ENCODE measurements around the gene RAB20. TPM values are rescaled to one million over a fixed set of nuclear protein-coding genes. Genes with fewer than 3 reads are reported as not detected.
A peak's percentile ranks its signal among the peaks of the same experiment; 100 is the strongest.

RAB20 gene
- polyA plus RNA-seq, 1 donor (not counting 4 experiments of a cell fraction or from before 2014, with no cell fraction given) = 4.3 TPM

GRCh38 chr13:110509478-110509926 lies 52.0 kb downstream of the RAB20 start:
- no peaks in the 10 kb centered on the region for H3K9me3 ChIP-seq (ENCODE audit: control insufficient read depth, low read depth, low read length)
- H3K27ac ChIP-seq (ENCODE audit: control insufficient read depth, insufficient read depth, low read length) = no peak overlapping the region
- dilution Hi-C loops (cut with MboI; ENCODE audit: extremely low pct_ligation_motif_present, low sequenced_read_pairs) = no loop called here
- no peaks in the 10 kb centered on the region for H3K9me1 ChIP-seq (ENCODE audit: control insufficient read depth, extremely low read depth, insufficient read depth, low read length)
- H3K27me3 ChIP-seq (ENCODE audit: control insufficient read depth, extremely low read depth, insufficient read depth, low read length) = no peaks in the 10 kb centered on the region
- no peak overlapping the region for H3K9ac ChIP-seq (ENCODE audit: control insufficient read depth, extremely low read depth, insufficient read depth, low read length)
- H3K4me3 ChIP-seq (ENCODE audit: control insufficient read depth in 2 of 3, extremely low read depth in 1 of 3, insufficient read depth in 2 of 3, low read depth in 1 of 3, low read length in 3 of 3) = no peak overlapping the region
- FAIRE-seq (no peak), DNase-seq (ENCODE audit: low read depth, low spot score) (no peak)
- no peaks in the 10 kb centered on the region for H3K79me2 ChIP-seq (ENCODE audit: control insufficient read depth, insufficient read depth, low read length)
- no peak overlapping the region for H3K4me2 ChIP-seq (ENCODE audit: control insufficient read depth, extremely low read depth, insufficient read depth, low read depth, low read length)
- H2AFZ ChIP-seq (ENCODE audit: control insufficient read depth, low read length) = no peak overlapping the region
- TF ChIP-seq, protein P1, sequence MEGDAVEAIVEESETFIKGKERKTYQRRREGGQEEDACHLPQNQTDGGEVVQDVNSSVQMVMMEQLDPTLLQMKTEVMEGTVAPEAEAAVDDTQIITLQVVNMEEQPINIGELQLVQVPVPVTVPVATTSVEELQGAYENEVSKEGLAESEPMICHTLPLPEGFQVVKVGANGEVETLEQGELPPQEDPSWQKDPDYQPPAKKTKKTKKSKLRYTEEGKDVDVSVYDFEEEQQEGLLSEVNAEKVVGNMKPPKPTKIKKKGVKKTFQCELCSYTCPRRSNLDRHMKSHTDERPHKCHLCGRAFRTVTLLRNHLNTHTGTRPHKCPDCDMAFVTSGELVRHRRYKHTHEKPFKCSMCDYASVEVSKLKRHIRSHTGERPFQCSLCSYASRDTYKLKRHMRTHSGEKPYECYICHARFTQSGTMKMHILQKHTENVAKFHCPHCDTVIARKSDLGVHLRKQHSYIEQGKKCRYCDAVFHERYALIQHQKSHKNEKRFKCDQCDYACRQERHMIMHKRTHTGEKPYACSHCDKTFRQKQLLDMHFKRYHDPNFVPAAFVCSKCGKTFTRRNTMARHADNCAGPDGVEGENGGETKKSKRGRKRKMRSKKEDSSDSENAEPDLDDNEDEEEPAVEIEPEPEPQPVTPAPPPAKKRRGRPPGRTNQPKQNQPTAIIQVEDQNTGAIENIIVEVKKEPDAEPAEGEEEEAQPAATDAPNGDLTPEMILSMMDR (optimal IDR thresholded peaks at IDR 0.05 in 1 of 3, IDR thresholded peaks at IDR 0.05 in 1 of 3, conservative IDR thresholded peaks at IDR 0.05 in 1 of 3; ENCODE audit: extremely low read depth in 1 of 3, insufficient read depth in 2 of 3, low read length in 3 of 3) = no peak
- no peak for TF ChIP-seq EZH2 (IDR thresholded peaks at IDR 0.05; ENCODE audit: low read length)
- no peaks in the 10 kb centered on the region for H4K20me1 ChIP-seq (ENCODE audit: control insufficient read depth, extremely low read depth, insufficient read depth, low read length)
- H3K4me1 ChIP-seq (ENCODE audit: control insufficient read depth, extremely low read depth, insufficient read depth, low read length) = peaks cover 10% of the 10 kb centered on the region
- peaks cover 13 to 40% of the 10 kb centered on the region in 2 experiments for H3K36me3 ChIP-seq (ENCODE audit: control insufficient read depth in 2 of 2, extremely low read depth in 1 of 2, insufficient read depth in 2 of 2, low read length in 2 of 2)

DNA sequence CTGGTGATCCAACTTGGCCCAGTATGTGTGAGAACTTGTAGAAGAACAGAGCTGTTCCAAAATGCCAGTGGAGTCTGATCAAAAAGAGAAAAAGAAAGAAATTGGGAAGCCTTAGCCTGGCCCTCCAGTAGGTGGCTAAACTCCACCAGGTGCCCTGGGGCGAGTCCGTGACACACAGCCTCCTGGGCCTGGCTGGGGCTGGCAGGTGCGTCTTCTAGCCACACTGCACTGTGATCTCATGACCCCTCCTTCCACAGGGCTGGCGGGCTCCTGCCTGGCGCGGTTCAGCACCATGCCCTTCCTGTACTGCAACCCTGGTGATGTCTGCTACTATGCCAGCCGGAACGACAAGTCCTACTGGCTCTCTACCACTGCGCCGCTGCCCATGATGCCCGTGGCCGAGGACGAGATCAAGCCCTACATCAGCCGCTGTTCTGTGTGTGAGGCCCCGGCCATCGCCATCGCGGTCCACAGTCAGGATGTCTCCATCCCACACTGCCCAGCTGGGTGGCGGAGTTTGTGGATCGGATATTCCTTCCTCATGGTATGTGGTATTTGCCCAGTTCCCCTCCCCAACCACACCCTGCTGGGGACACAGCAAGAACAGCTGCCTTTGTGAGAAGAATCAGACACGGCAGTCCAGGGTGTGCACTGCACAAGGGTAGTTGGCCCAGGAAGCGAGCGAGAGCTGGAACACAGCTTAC lies 53.7 kb downstream of the RAB20 start:
- Histone ChIP-seq H3K9ac (ENCODE audit: control insufficient read depth, extremely low read depth, insufficient read depth, low read length) (no peak overlapping the region), H3K9me3 (ENCODE audit: control insufficient read depth, low read depth, low read length) (no peaks in the 10 kb centered on the region), H3K36me3 (ENCODE audit: control insufficient read depth in 2 of 2, extremely low read depth in 1 of 2, insufficient read depth in 2 of 2, low read length in 2 of 2) (peaks cover 11 to 46% of the 10 kb centered on the region in 2 experiments), H2AFZ (ENCODE audit: control insufficient read depth, low read length) (no peak overlapping the region), H3K4me2 (ENCODE audit: control insufficient read depth, extremely low read depth, insufficient read depth, low read depth, low read length) (no peak overlapping the region), H3K27ac (ENCODE audit: control insufficient read depth, insufficient read depth, low read length) (no peak overlapping the region), H3K27me3 (ENCODE audit: control insufficient read depth, extremely low read depth, insufficient read depth, low read length) (no peaks in the 10 kb centered on the region), H4K20me1 (ENCODE audit: control insufficient read depth, extremely low read depth, insufficient read depth, low read length) (no peaks in the 10 kb centered on the region), H3K4me1 (ENCODE audit: control insufficient read depth, extremely low read depth, insufficient read depth, low read length) (peaks cover 10% of the 10 kb centered on the region), H3K79me2 (ENCODE audit: control insufficient read depth, insufficient read depth, low read length) (no peaks in the 10 kb centered on the region), H3K4me3 (ENCODE audit: control insufficient read depth in 2 of 3, extremely low read depth in 1 of 3, insufficient read depth in 2 of 3, low read depth in 1 of 3, low read length in 3 of 3) (no peak overlapping the region), H3K9me1 (ENCODE audit: control insufficient read depth, extremely low read depth, insufficient read depth, low read length) (no peaks in the 10 kb centered on the region)
- DNase-seq (ENCODE audit: low read depth, low spot score) = no peak
- dilution Hi-C loops (cut with MboI; ENCODE audit: extremely low pct_ligation_motif_present, low sequenced_read_pairs) = no loop called here
- TF ChIP-seq, protein P1 (optimal IDR thresholded peaks at IDR 0.05 in 1 of 3, IDR thresholded peaks at IDR 0.05 in 1 of 3, conservative IDR thresholded peaks at IDR 0.05 in 1 of 3; ENCODE audit: extremely low read depth in 1 of 3, insufficient read depth in 2 of 3, low read length in 3 of 3) = peak in 2 of 3 experiments; percentile 29 to 37
- TF ChIP-seq EZH2 (IDR thresholded peaks at IDR 0.05; ENCODE audit: low read length) = no peak
- FAIRE-seq = no peak

All from keratinocyte (primary cell).